ENCODE results near the gene DLG5.

Gene DLG5

DNA sequence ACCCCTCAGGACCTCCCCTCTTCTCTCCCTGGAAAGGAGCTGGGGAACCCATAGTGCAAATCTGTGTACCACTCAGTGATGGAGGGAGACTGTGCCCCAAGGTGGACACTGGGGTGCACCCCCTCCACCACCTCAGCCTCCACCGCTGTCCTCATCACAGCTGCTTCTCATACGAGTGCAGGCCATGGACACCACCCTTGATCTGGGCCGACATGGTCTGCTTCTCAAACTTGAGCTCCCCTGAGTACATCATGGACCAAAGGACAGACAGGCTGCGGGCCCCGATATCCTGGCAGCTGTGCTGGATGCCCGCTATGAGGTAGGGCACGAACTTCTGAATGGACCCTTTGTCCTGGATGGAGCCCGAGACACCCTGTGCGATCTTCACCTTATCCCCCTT is 146.4 kb downstream of the DLG5 start:
- H3K27ac ChIP-seq (ENCODE audit: low read depth, low read length): no peak overlapping the region
- no peaks in the 10 kb centered on the region for H4K20me1 ChIP-seq (ENCODE audit: low read depth, low read length)
- H3K36me3 ChIP-seq (ENCODE audit: low read length): no peaks in the 10 kb centered on the region
- no peak overlapping the region for H2AFZ ChIP-seq (ENCODE audit: low read depth, low read length, severe bottlenecking)
- H3K9me2 ChIP-seq (replicated peaks; ENCODE audit: insufficient read depth, low read length): no peaks in the 10 kb centered on the region
- H3F3A ChIP-seq (ENCODE audit: insufficient read depth): no peaks in the 10 kb centered on the region
- no peaks in the 10 kb centered on the region for H3K79me2 ChIP-seq (ENCODE audit: insufficient read depth, low read length)
- no peak overlapping the region for H3K9ac ChIP-seq (ENCODE audit: low read length)
- no peak overlapping the region for H3K4me2 ChIP-seq (ENCODE audit: low read depth, low read length, poor library complexity, severe bottlenecking)
- peaks cover 7% of the 10 kb centered on the region; the same call in 1 of the 2 replicates for H3K9me3 ChIP-seq (ENCODE audit: insufficient read depth, low read length)
- TF ChIP-seq, protein P1, sequence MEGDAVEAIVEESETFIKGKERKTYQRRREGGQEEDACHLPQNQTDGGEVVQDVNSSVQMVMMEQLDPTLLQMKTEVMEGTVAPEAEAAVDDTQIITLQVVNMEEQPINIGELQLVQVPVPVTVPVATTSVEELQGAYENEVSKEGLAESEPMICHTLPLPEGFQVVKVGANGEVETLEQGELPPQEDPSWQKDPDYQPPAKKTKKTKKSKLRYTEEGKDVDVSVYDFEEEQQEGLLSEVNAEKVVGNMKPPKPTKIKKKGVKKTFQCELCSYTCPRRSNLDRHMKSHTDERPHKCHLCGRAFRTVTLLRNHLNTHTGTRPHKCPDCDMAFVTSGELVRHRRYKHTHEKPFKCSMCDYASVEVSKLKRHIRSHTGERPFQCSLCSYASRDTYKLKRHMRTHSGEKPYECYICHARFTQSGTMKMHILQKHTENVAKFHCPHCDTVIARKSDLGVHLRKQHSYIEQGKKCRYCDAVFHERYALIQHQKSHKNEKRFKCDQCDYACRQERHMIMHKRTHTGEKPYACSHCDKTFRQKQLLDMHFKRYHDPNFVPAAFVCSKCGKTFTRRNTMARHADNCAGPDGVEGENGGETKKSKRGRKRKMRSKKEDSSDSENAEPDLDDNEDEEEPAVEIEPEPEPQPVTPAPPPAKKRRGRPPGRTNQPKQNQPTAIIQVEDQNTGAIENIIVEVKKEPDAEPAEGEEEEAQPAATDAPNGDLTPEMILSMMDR (IDR thresholded peaks at IDR 0.05; ENCODE audit: insufficient read depth, low read length, poor library complexity, severe bottlenecking): no peak
- TF ChIP-seq EZH2phosphoT487 (conservative IDR thresholded peaks at IDR 0.05; ENCODE audit: low read length): no peak
- H3K4me3 ChIP-seq (ENCODE audit: insufficient read depth, low read length, poor library complexity, severe bottlenecking): no peak overlapping the region
- H3K27me3 ChIP-seq (ENCODE audit: low read length): no peaks in the 10 kb centered on the region

DNA sequence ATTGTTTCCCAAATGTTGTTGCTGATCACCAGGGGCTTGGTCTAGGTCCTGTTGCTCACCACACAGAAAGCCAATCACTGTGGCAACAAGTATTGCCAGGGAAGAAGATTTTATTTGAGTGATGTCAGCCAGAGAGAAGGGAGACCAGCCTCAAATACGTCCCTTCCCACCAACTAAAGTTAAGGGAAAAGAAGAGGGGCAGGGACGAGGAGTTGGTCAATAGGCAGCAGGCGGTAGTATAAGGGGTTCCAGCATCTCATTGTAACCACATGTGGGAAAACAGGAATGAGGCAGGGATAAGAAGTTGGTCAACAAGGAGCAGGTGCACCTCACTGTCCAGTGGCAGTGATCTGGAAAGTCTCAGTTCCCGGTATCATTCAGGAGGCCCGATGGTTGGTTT is 150.1 kb downstream of the DLG5 start:
- H2AFZ ChIP-seq (ENCODE audit: low read depth, low read length, severe bottlenecking): no peak overlapping the region
- H3F3A ChIP-seq (ENCODE audit: insufficient read depth): no peaks in the 10 kb centered on the region
- no peak overlapping the region for H3K9ac ChIP-seq (ENCODE audit: low read length)
- H3K4me2 ChIP-seq (ENCODE audit: low read depth, low read length, poor library complexity, severe bottlenecking): no peak overlapping the region
- no peak overlapping the region for H3K4me3 ChIP-seq (ENCODE audit: insufficient read depth, low read length, poor library complexity, severe bottlenecking)
- no peak overlapping the region for H3K27ac ChIP-seq (ENCODE audit: low read depth, low read length)
- H4K20me1 ChIP-seq (ENCODE audit: low read depth, low read length): no peaks in the 10 kb centered on the region
- no peak for TF ChIP-seq EZH2phosphoT487 (conservative IDR thresholded peaks at IDR 0.05; ENCODE audit: low read length)
- TF ChIP-seq, protein P1 (IDR thresholded peaks at IDR 0.05; ENCODE audit: insufficient read depth, low read length, poor library complexity, severe bottlenecking): no peak
- no peaks in the 10 kb centered on the region for H3K36me3 ChIP-seq (ENCODE audit: low read length)
- no peaks in the 10 kb centered on the region for H3K79me2 ChIP-seq (ENCODE audit: insufficient read depth, low read length)
- H3K9me2 ChIP-seq (replicated peaks; ENCODE audit: insufficient read depth, low read length): no peaks in the 10 kb centered on the region
- no peaks in the 10 kb centered on the region for H3K27me3 ChIP-seq (ENCODE audit: low read length)
- peaks cover 7% of the 10 kb centered on the region; the same call in 1 of the 2 replicates for H3K9me3 ChIP-seq (ENCODE audit: insufficient read depth, low read length)

DNA sequence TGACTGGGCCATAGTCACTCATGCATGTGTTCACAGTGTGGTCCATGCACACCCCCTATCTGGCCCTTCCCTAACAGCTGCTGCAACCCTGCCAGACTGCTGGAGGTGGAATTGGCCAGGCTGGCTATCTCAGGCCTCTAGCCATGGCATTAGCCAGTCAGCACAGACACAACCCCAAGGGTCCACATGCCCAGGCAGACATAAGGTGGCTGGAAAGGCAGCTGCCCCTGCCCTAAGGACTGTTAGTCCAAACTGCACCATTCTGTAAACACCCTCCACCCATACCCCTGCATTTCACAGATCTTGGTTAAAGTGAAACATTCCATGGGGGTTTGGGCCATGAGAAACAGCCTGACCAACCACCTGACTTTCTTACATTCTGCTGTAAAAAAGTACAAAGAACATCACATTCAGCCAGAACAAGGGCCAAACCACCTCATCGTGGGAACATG is 151.6 kb downstream of the DLG5 start:
- H3K4me2 ChIP-seq (ENCODE audit: low read depth, low read length, poor library complexity, severe bottlenecking): no peak overlapping the region
- H3K79me2 ChIP-seq (ENCODE audit: insufficient read depth, low read length): no peaks in the 10 kb centered on the region
- no peak overlapping the region for H3K27ac ChIP-seq (ENCODE audit: low read depth, low read length)
- H3K27me3 ChIP-seq (ENCODE audit: low read length): no peaks in the 10 kb centered on the region
- H3K9ac ChIP-seq (ENCODE audit: low read length): no peak overlapping the region
- no peaks in the 10 kb centered on the region for H3F3A ChIP-seq (ENCODE audit: insufficient read depth)
- H3K9me3 ChIP-seq (ENCODE audit: insufficient read depth, low read length): peaks cover 7% of the 10 kb centered on the region; the same call in 1 of the 2 replicates
- TF ChIP-seq EZH2phosphoT487 (conservative IDR thresholded peaks at IDR 0.05; ENCODE audit: low read length): no peak
- TF ChIP-seq, protein P1 (IDR thresholded peaks at IDR 0.05; ENCODE audit: insufficient read depth, low read length, poor library complexity, severe bottlenecking): no peak
- H4K20me1 ChIP-seq (ENCODE audit: low read depth, low read length): no peaks in the 10 kb centered on the region
- H3K36me3 ChIP-seq (ENCODE audit: low read length): no peaks in the 10 kb centered on the region
- no peak overlapping the region for H3K4me3 ChIP-seq (ENCODE audit: insufficient read depth, low read length, poor library complexity, severe bottlenecking)
- no peaks in the 10 kb centered on the region for H3K9me2 ChIP-seq (replicated peaks; ENCODE audit: insufficient read depth, low read length)
- no peak overlapping the region for H2AFZ ChIP-seq (ENCODE audit: low read depth, low read length, severe bottlenecking)

All from SU-DHL-6 (cell line).